Epithelial cell of esophagus (primary cell): Measurements from ENCODE around the gene COX4I1.
A peak's percentile ranks its signal among the peaks of the same experiment; 100 is the strongest.
"Not testable (repeated sequence)": the region's sequence is repeated elsewhere in the genome, so short reads cannot be mapped to it uniquely, and the experiment has no call there.

Source experiments
- DNase-seq: peaks from one replicate; pipeline ENCODE4 v3.0.0; 2010; ENCODE audit warnings: low read depth
- H3K4me3 ChIP-seq: 2 replicates; pipeline ENCODE4 v1.5.1; 2011; ENCODE audit warnings: mild to moderate bottlenecking, low read length, control low read depth
- CTCF ChIP-seq: IDR thresholded peaks from 2 replicates; pipeline ENCODE4 v1.5.1; 2011; ENCODE audit warnings: low read depth, mild to moderate bottlenecking, low read length, control low read depth, inconsistent platforms; ENCODE audit not compliant: insufficient read depth; ENCODE audit errors: missing control alignments

COX4I1 gene

GRCh38 chr16:85816159-85816558, 16.7 kb downstream of the COX4I1 start:
- no peak for TF ChIP-seq CTCF
- DNase-seq, result no peak

GRCh38 chr16:85817195-85817594, 17.7 kb downstream of the COX4I1 start:
- H3K4me3 ChIP-seq, result not testable (repeated sequence)

More at GRCh38 chr16:85816159-85816558, 16.7 kb downstream of the COX4I1 start:
- no peak overlapping the region for H3K4me3 ChIP-seq

GRCh38 chr16:85819245-85819644, 19.8 kb downstream of the COX4I1 start:
- H3K4me3 ChIP-seq, result no peak overlapping the region
- DNase-seq, result peak; percentile 81
- TF ChIP-seq CTCF, result peak; percentile 72

More at GRCh38 chr16:85817195-85817594, 17.7 kb downstream of the COX4I1 start:
- not testable (repeated sequence) for DNase-seq

- TF ChIP-seq CTCF, result no peak
- DNase-seq, result no peak
- H3K4me3 ChIP-seq, result no peak overlapping the region
Measured at GRCh38 chr16:85819771-85820170, 20.3 kb downstream of the COX4I1 start.

- no peak overlapping the region for H3K4me3 ChIP-seq
- peak; percentile 3 for DNase-seq
- TF ChIP-seq CTCF, result no peak
Measured at GRCh38 chr16:85820604-85821372, 21.3 kb downstream of the COX4I1 start.

- peak; percentile 84 for TF ChIP-seq CTCF
- DNase-seq, result peak; percentile 56
- no peak overlapping the region for H3K4me3 ChIP-seq
Measured at GRCh38 chr16:85821390-85822135, 22.1 kb downstream of the COX4I1 start.

GRCh38 chr16:85822145-85822544, 22.6 kb downstream of the COX4I1 start:
- no peak overlapping the region for H3K4me3 ChIP-seq
- no peak for DNase-seq
- no peak for TF ChIP-seq CTCF
